Fibroblast of lung (primary cell): ENCODE results near the gene BBS10. TPM values are rescaled to one million over a fixed set of nuclear protein-coding genes. Genes with fewer than 3 reads are reported as not detected.

Experiments used
- DNase-seq, 2 donors: peaks; one replicate each; pipeline versions ENCODE4 v3.0.0 to v3.0.0-alpha.2; 2010; ENCODE audit warnings: low read depth in 2 of 2
- H2AFZ ChIP-seq: 2 replicates; pipeline ENCODE4 v1.5.1; 2012; ENCODE audit warnings: low read length, control low read depth, inconsistent platforms
- H3K27ac ChIP-seq: 2 replicates; pipeline ENCODE4 v1.5.1; 2011; ENCODE audit warnings: low read length, control low read depth; ENCODE audit not compliant: insufficient read depth
- H3K27me3 ChIP-seq: 2 replicates; pipeline ENCODE4 v1.5.1; 2011; ENCODE audit warnings: mild to moderate bottlenecking, low read length; ENCODE audit not compliant: control insufficient read depth, insufficient read depth
- H3K36me3 ChIP-seq: 2 replicates; pipeline ENCODE4 v1.5.1; 2011; ENCODE audit warnings: low read length; ENCODE audit not compliant: control insufficient read depth, insufficient read depth
- H3K4me1 ChIP-seq: 2 replicates; pipeline ENCODE4 v1.5.1; 2011; ENCODE audit warnings: low read length; ENCODE audit not compliant: control insufficient read depth, insufficient read depth; ENCODE audit errors: extremely low read depth
- H3K4me2 ChIP-seq: 2 replicates; pipeline ENCODE4 v1.5.1; 2011; ENCODE audit warnings: low read length, control low read depth; ENCODE audit not compliant: insufficient read depth; ENCODE audit errors: extremely low read depth
- H3K4me3 ChIP-seq, 4 experiments: fragments of 200-600 bp in 1 of 4; sonication (generic) in 1 of 4; replicated peaks in 1 of 4; 2 replicates each; pipeline ENCODE4 v1.5.1; 2011 to 2016; ENCODE audit warnings: low read length in 4 of 4, low read depth in 3 of 4, mild to moderate bottlenecking in 3 of 4, control low read depth in 2 of 4, inconsistent platforms in 1 of 4, mixed read lengths in 1 of 4; ENCODE audit not compliant: insufficient read depth in 1 of 4; ENCODE audit errors: control extremely low read depth in 1 of 4
- H3K79me2 ChIP-seq: 2 replicates; pipeline ENCODE4 v1.5.1; 2012; ENCODE audit warnings: mild to moderate bottlenecking, low read length, inconsistent platforms; ENCODE audit not compliant: control insufficient read depth, insufficient read depth
- H3K9ac ChIP-seq: 2 replicates; pipeline ENCODE4 v1.5.1; 2011; ENCODE audit warnings: mild to moderate bottlenecking, low read length, control low read depth; ENCODE audit not compliant: insufficient read depth
- H3K9me3 ChIP-seq: 2 replicates; pipeline ENCODE4 v1.5.1; 2012; ENCODE audit warnings: low read depth, low read length; ENCODE audit not compliant: control insufficient read depth, insufficient read depth
- H4K20me1 ChIP-seq: 2 replicates; pipeline ENCODE4 v1.5.1; 2011; ENCODE audit warnings: low read length; ENCODE audit not compliant: control insufficient read depth, insufficient read depth; ENCODE audit errors: extremely low read depth
- CTCF ChIP-seq, 2 donors: IDR thresholded peaks in 1 of 2; conservative IDR thresholded peaks in 1 of 2; 1 replicate in 1 of 2; 2 replicates in 1 of 2; pipeline ENCODE4 v1.5.1; 2011 to 2012; ENCODE audit warnings: low read length in 2 of 2, control low read depth in 1 of 2, inconsistent platforms in 1 of 2, low read depth in 1 of 2, mild to moderate bottlenecking in 1 of 2
- EZH2 ChIP-seq: IDR thresholded peaks from 2 replicates; pipeline ENCODE4 v1.5.1; 2012; ENCODE audit warnings: low read length, control low read depth, mild to moderate bottlenecking; ENCODE audit errors: missing control alignments
- polyA minus RNA-seq: library from RNA; depleted of rRNA, polyadenylated mRNA; stranded (reverse); fragments of >200 nt; gene quantifications from 2 replicates; pipeline ENCODE4 v1.2.3, GENCODE V29; 2011; ENCODE audit warnings: low replicate concordance
- polyA plus RNA-seq, 2 donors: library from polyadenylated mRNA; depleted of rRNA in 1 of 2; stranded (reverse) in 1 of 2; unstranded in 1 of 2; fragments of >200 nt; gene quantifications; 2 replicates each; pipeline ENCODE4 v1.2.1, GENCODE V29; 2011 to 2012; ENCODE audit warnings: missing spikeins in 1 of 2
- total RNA-seq: library from RNA; depleted of rRNA; stranded (reverse); fragments of >200 nt; gene quantifications from 2 replicates; pipeline ENCODE4 v1.2.1, GENCODE V29; 2014

Gene BBS10
- total RNA-seq, result 21.1 and 31.0 TPM in 2 replicates
- polyA plus RNA-seq, result 14.2 and 19.0 TPM in 2 replicates
- polyA plus RNA-seq (2012), result 7.2 and 9.8 TPM in 2 replicates
- polyA minus RNA-seq, result 0.98 and 1.8 TPM in 2 replicates

- H2AFZ ChIP-seq, result peak within 1 kb of the TSS; percentile 77
- H3K4me2 ChIP-seq, result peak within 1 kb of the TSS; percentile 96
- TF ChIP-seq EZH2 (no peak), CTCF (conservative IDR thresholded peaks at IDR 0.05 in 1 of 2, IDR thresholded peaks at IDR 0.05 in 1 of 2; ENCODE audit: low read depth in 1 of 2, low read length in 2 of 2) (peak; percentile 54)
- H3K9me3 ChIP-seq, result no peaks in the 10 kb centered on the region
- H3K36me3 ChIP-seq, result no peaks in the 10 kb centered on the region
- H3K27ac ChIP-seq, result peak within 1 kb of the TSS; percentile 69
- H3K79me2 ChIP-seq, result peaks cover 13% of the 10 kb centered on the region
- DNase-seq, result peak; percentile 90 to 94
- H3K4me3 ChIP-seq, result peak within 1 kb of the TSS; percentile 69 to 96 (median 82)
- peak within 1 kb of the TSS; percentile 75 for H3K9ac ChIP-seq
- H3K4me1 ChIP-seq, result peaks cover 5% of the 10 kb centered on the region
- no peaks in the 10 kb centered on the region for H3K27me3 ChIP-seq
- no peaks in the 10 kb centered on the region for H4K20me1 ChIP-seq
Observed at GRCh38 chr12:76348079-76348901, at the start of gene BBS10. Gene BBS10, minus strand, starts transcription at chr12:76348415. Its CDS starts 57 bp downstream, at chr12:76348358.

GRCh38 chr12:76391461-76391860, 43.2 kb upstream of the BBS10 start:
- H3K4me1 ChIP-seq, result no peaks in the 10 kb centered on the region
- H4K20me1 ChIP-seq, result no peaks in the 10 kb centered on the region
- TF ChIP-seq EZH2 (no peak), CTCF (conservative IDR thresholded peaks at IDR 0.05 in 1 of 2, IDR thresholded peaks at IDR 0.05 in 1 of 2; ENCODE audit: low read depth in 1 of 2, low read length in 2 of 2) (no peak)
- H3K4me2 ChIP-seq, result no peak overlapping the region
- no peak overlapping the region for H3K4me3 ChIP-seq
- H3K9me3 ChIP-seq, result no peaks in the 10 kb centered on the region
- H3K9ac ChIP-seq, result no peak overlapping the region
- no peak for DNase-seq
- no peak overlapping the region for H3K27ac ChIP-seq
- H3K79me2 ChIP-seq, result no peaks in the 10 kb centered on the region
- H3K27me3 ChIP-seq, result no peaks in the 10 kb centered on the region
- H2AFZ ChIP-seq, result no peak overlapping the region
- H3K36me3 ChIP-seq, result no peaks in the 10 kb centered on the region

GRCh38 chr12:76387614-76388013, 39.4 kb upstream of the BBS10 start:
- TF ChIP-seq EZH2, result no peak
- TF ChIP-seq CTCF (conservative IDR thresholded peaks at IDR 0.05 in 1 of 2, IDR thresholded peaks at IDR 0.05 in 1 of 2; ENCODE audit: low read depth in 1 of 2, low read length in 2 of 2), result no peak
- H3K27ac ChIP-seq, result no peak overlapping the region
- no peak overlapping the region for H3K4me2 ChIP-seq
- no peak overlapping the region for H2AFZ ChIP-seq
- no peaks in the 10 kb centered on the region for H3K9me3 ChIP-seq
- no peak overlapping the region for H3K4me3 ChIP-seq
- no peaks in the 10 kb centered on the region for H3K4me1 ChIP-seq
- H3K36me3 ChIP-seq, result no peaks in the 10 kb centered on the region
- H3K27me3 ChIP-seq, result no peaks in the 10 kb centered on the region
- no peak overlapping the region for H3K9ac ChIP-seq
- no peak for DNase-seq
- H4K20me1 ChIP-seq, result no peaks in the 10 kb centered on the region
- H3K79me2 ChIP-seq, result no peaks in the 10 kb centered on the region
